HG03432 (cell line): ENCODE measurements around the gene ABTB2.

Experiments used
- ATAC-seq: cut with Tn5 transposase; IDR thresholded peaks from one replicate; pipeline ENCODE4 v1.9.1; 2021; ENCODE audit warnings: mild to moderate bottlenecking, moderate library complexity; ENCODE audit not compliant: unreplicated experiment

Gene ABTB2

DNA sequence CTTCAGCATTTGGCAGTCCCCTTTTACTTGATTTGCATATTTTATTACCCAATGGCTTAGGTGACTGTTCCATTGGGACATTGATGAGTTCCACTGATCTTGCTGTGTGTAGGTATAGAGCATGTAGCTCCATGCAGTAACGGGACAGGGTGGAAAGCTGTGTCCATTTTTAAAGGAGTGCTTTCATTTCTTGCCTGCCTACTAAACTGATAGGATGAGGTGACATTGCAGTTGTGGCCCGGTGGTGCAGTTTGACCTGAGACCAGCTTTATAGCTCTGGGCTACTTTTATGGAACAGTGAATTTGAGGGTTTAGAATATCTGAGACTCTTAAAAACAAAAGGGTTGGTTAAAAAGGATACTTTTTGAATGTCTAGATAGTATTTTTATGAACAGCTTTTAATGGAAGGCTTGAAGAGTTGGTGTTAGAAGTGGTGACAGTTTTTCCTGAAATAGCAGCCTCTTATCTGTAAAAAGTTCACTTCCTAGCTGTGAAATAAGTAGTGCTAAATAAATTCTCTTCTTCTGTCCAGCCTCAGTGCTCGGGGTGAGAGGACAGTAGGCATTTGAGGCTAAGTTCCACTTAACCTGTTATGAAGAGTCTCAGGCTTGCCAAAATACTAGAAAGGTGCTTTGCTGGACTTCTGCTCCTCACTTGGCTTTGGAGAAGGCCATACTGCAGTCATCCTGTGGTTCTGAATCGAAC lies 225.4 kb downstream of the ABTB2 start:
- no peak for ATAC-seq

DNA sequence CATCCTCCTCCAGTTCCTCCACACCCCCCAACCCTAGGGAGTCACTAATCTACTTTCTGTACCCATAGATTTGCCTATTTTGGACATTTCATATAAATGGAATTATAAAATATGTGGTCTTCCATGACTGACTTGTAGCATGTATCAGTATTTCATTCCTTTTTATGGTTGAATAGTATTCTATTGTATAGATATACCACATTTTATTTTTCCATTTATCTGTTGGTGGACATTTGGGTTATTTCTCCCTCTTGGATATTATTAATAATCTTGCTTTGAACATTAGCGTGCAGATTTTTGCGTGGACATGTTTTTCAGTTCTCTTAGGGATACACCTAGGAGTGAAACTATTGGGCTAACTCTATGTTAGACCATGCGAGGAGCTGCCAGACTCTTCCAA lies 229.0 kb downstream of the ABTB2 start:
- ATAC-seq: no peak

DNA sequence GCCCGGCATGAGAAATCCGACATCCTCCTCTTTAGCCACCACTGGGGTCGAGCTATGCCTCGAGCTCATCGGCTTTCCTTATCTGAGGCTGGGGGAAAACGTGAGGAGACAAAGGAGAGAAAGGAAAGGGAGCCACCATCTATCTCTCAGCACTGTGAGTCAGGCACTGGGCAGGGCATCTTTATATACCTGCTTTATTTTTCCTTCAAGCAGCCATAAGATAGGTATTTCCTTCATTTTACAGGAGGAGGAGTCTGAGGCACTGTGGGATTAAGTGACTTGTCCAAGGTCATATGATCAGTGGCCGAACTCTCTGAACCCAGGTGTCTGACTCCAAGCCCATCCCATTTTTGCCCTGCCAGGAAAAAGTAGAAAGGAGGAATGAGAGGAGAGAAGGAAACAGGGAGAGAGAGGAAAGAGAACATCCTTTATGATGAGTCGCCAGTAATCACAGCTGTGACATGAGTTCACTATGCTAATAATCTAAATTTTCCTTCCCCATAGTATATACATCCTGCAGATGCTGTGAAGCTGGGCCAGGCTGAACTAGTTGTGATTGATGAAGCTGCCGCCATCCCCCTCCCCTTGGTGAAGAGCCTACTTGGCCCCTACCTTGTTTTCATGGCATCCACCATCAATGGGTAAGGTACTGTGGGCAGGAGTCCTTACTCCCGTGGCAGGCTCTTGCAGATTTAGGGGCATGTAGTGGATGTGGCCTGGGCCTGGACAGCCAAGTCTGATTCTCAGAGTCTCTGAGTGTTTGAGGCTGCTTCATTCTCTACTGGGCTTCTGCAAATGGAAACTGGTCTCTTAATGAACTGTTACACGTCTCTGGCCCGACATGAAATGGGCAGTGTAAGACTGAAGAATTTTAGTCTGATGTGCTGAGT lies 230.6 kb downstream of the ABTB2 start:
- no peak for ATAC-seq

DNA sequence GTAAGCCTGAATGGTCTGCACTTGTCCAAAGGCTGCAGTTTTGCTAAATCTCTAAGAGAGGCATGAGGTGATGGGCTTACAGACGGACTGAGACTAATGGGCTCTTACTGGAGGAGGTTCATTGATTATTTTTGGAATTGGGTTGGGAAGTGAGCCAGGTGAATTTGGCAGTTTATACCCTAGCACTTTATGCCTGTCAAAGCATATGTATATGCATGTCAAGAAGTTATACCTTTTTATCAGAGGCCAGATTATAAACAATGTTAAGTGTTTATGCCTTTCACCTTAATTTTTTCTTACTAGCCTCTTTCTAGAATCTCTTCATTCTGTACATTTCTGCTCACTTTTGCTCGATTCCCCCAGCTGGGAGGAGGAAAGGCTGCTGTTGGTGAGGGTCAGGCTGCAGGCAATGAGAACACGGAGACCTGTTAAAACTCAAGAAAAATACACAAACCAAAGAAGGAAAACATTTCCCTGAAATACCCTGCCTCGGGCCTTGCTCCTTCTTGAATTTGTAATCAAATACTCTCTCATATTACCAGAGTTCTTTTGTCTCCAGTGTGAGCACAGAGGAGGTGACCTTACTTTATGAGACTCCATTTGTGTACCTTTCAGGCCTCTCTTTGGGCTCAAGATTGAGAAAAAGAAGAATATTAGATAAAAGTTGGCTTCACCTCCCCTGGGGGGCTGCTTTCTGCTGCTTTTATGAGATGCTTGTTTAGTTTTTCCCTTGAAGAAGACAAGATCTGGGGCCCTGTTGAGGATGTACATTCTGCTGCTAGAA lies 232.7 kb downstream of the ABTB2 start:
- no peak for ATAC-seq

DNA sequence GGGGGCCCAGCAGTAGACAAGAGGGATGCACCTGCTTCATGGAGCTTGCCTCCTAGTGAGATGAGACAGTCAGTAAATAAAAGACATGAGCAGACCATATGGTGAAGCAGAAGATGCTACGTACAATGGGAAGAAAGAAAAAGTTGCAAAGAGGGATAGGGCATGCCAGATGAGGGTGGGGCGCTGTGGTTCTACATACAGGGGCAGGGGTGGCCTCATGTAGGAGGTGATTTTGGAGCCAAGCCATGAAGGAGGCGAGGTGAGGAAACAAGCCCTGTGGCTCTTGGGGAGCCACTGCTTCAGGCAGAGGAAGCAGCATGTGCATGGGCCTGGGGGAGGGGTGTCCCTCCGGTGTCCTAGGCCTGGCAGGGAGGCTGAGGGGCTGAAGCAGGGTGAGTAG lies 237.2 kb downstream of the ABTB2 start:
- ATAC-seq: no peak

DNA sequence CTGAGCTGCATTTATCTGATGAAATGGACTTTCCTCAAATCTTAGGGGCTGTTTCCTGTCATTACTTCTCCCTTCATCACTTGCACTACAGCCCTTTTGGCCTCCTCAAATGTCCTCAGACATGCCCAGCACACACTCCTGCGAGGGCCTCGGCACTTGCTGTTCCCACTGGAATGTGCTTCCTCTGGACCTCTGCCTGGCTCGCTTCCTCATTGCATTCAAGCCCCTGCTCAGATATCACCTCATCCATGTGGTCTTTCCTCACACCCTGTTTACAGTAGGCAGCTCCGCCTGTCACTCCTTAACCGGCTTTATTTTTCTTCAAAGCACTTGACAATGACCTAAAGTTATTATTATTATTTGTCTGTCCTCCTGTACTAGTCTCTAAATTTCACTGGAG lies 243.3 kb downstream of the ABTB2 start:
- no peak for ATAC-seq

DNA sequence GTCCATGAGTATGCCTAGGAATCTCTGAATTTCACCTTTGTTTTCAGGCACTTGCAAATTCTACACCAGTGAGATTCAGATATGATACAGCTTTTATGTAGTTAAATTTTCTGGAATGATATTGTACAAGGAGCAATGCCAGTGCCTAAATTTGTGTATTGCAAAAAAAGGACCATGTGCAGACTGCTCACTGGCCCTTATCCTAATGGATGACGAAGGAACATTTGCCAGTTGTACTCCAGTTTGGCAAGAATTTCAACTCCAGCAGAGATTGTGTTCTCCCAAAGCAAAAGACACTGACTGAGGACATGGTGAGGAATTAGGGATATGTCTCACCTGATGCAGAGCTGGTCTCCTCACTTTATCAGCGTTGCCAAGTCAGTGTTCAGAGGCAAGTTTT lies 243.8 kb downstream of the ABTB2 start:
- ATAC-seq: no peak

DNA sequence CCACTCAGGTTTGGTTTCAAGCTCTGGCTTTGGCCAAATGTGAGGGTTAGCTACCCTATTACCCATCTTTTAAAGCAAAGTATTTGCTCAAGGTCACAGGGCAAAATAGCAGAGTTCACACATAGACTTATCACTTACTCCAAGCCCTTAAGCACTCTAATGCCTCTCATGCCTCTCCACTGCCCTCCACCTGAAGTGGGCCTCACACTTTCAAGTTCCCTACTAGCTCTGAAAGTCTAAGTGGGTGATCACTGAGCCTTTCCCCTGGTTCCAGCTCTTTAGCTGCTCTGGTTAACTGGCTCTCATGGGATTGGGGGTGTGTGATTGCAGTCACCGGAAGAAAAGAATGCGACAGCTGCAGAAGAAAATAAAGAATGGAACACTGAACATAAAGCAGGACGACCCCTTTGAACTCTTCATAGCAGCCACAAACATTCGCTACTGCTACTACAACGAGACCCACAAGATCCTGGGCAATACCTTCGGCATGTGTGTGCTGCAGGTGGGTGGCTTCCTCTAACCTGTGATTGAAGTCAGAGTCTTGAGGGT lies 246.0 kb downstream of the ABTB2 start:
- ATAC-seq: no peak

DNA sequence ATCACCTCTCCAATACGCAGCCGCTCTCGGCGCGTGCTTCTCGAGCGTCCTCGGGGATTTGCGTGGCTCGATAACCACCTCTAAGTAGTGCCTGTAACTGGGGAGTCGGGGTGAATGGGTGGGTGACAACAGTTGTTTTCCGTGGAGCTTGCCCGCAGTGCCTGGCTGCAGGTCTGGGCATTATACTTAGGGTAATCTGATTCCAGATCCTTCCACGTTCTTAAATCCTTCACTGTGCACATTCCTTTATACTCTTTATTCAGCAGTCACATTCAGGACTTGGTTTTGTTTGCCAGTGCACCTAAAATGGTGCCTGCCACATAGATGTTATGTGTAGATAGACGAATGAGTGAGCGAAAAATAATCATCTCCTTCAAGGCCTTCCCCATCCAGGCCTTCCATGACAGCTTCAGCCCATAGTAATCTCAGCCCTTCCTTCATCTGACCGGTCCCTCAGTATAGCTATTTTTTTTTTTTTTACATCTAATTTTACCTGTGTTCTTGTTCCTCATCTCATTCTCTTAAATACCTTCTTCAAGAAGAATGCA lies 251.8 kb downstream of the ABTB2 start:
- ATAC-seq: no peak

DNA sequence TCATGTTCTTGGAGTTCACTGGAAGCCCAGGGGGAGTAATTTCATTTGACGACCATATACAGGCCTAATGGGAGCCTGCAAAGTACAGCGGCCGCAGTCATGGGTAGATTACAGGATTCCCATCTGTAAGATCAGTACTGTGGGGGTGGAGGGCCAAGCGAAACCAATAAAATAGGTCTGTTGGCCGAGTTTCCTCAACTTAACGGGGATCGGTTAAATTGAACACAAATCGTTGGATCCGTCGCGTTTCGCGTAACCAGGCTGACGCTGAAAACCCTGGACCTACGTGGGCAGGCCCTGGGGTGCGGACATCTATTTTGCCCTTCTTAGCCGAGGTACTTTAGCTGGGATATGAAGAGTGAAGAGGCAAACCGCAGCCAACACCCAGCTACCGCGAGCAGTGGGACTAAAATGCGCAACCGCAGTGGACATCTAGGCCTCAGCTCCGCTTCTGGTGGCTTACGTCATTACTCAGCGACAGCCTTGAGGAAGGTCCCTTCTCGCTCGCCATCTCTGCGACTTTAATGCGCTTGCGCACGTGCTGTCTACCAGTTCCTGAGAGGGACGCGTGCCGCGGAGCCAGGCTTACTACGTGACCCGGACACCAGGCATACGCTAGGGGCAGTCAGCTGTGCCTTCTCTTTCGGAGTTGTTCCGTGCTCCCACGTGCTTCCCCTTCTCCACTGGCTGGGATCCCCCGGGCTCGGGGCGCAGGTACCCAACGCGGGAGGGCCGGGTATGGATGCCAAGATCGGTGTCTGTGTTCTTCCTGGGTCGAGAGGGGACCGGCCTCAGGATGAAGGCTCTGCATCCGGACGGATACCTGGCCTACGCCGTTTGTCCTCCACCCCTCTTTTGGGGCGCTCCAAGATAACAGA lies 252.5 kb downstream of the ABTB2 start, which contains the start of gene NAT10:
NAT10 (plus strand) TSS at position 551 of the 878 bp plus-strand sequence. CDS start 2,597 bp downstream, outside the sequence.
- peak; percentile 91 for ATAC-seq

DNA sequence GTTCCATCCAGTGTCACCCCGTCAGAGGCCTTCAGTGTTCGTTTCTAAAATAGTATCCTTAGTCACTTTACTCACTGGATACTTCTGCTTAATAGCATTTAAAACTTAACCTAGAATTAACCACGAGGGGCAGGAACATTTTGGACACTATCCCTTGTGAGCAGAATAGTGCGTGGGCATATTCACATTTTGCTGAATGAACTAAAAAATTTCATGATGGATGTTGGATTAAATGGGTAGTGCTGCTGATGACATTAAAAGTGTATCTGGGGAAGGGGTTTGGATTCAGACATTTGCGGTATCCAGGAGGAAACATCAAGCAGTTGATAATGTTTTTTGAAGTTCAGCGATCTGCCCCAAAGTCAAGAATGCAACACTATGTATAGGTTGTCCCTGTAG lies 253.1 kb downstream of the ABTB2 start:
- ATAC-seq: no peak
